GM23338 (cell line): ENCODE data around the gene SPRY1. TPM values are rescaled to one million over a fixed set of nuclear protein-coding genes. Genes with fewer than 3 reads are reported as not detected.

Source experiments
- ATAC-seq: fragments of 200-7000 bp; cut with Tn5 transposase; 3 replicates; pipeline ENCODE4 v1.9.1; 2020
- DNase-seq: peaks from one replicate; pipeline ENCODE4 v3.0.0-alpha.2; 2015; ENCODE audit warnings: low spot score
- H2AFZ ChIP-seq: fragments of 200-600 bp; sonication (generic); 2 replicates; pipeline ENCODE4 v1.8.0; 2016; ENCODE audit warnings: antibody characterized with exemption, mild to moderate bottlenecking, moderate library complexity
- H3F3A ChIP-seq: fragments of 200-600 bp; sonication (generic); replicated peaks from 2 replicates; pipeline ENCODE4 v1.8.0; 2017; ENCODE audit warnings: antibody characterized with exemption, mixed run types, low read depth
- H3K27ac ChIP-seq: fragments of 200-600 bp; sonication (generic); 2 replicates; pipeline ENCODE4 v1.6.1; 2016; ENCODE audit warnings: low read depth
- H3K27me3 ChIP-seq: fragments of 200-600 bp; sonication (generic); 2 replicates; pipeline ENCODE4 v1.8.0; 2016; ENCODE audit warnings: mild to moderate bottlenecking, mixed run types, moderate library complexity; ENCODE audit not compliant: insufficient read depth
- H3K36me3 ChIP-seq: fragments of 200-600 bp; sonication (generic); 2 replicates; pipeline ENCODE4 v1.8.0; 2016; ENCODE audit warnings: mild to moderate bottlenecking; ENCODE audit not compliant: insufficient read depth
- H3K4me1 ChIP-seq: fragments of 200-600 bp; sonication (generic); 2 replicates; pipeline ENCODE4 v1.8.0; 2016; ENCODE audit warnings: mild to moderate bottlenecking, moderate library complexity; ENCODE audit not compliant: insufficient read depth
- H3K4me2 ChIP-seq: fragments of 200-600 bp; sonication (generic); 2 replicates; pipeline ENCODE4 v1.7.1; 2017; ENCODE audit warnings: mixed run types
- H3K4me3 ChIP-seq: fragments of 200-600 bp; sonication (generic); 2 replicates; pipeline ENCODE4 v1.6.1; 2016; ENCODE audit warnings: mixed run types
- H3K79me2 ChIP-seq: fragments of 200-600 bp; sonication (generic); replicated peaks from 2 replicates; pipeline ENCODE4 v1.8.0; 2017; ENCODE audit warnings: mild to moderate bottlenecking; ENCODE audit not compliant: insufficient read depth
- H3K9me2 ChIP-seq: fragments of 200-600 bp; sonication (generic); 2 replicates; pipeline ENCODE4 v1.8.0; 2017; ENCODE audit not compliant: insufficient read depth
- H4K20me1 ChIP-seq: fragments of 200-600 bp; sonication (generic); replicated peaks from 2 replicates; pipeline ENCODE4 v1.8.0; 2017; ENCODE audit warnings: mild to moderate bottlenecking; ENCODE audit not compliant: insufficient read depth
- H3K27ac Mint-ChIP-seq: 2 replicates; pipeline ENCODE4 v1.8.0; 2020; ENCODE audit warnings: inconsistent platforms, mild to moderate bottlenecking, moderate library complexity, mixed read lengths
- H3K27me3 Mint-ChIP-seq: 3 replicates; pipeline ENCODE4 v1.8.0; 2022; ENCODE audit warnings: low read depth, mild to moderate bottlenecking, moderate library complexity, mixed read lengths, inconsistent platforms; ENCODE audit not compliant: insufficient read depth, poor library complexity
- H3K36me3 Mint-ChIP-seq: 3 replicates; pipeline ENCODE4 v1.8.0; 2021; ENCODE audit warnings: low read depth, mild to moderate bottlenecking, inconsistent platforms, moderate library complexity, mixed read lengths
- H3K4me1 Mint-ChIP-seq: 3 replicates; pipeline ENCODE4 v1.8.0; 2020; ENCODE audit warnings: mild to moderate bottlenecking, inconsistent platforms, mixed read lengths
- H3K4me3 Mint-ChIP-seq: 3 replicates; pipeline ENCODE4 v1.8.0; 2021; ENCODE audit warnings: moderate library complexity, mild to moderate bottlenecking, inconsistent platforms, mixed read lengths
- H3K9me3 Mint-ChIP-seq: 3 replicates; pipeline ENCODE4 v1.8.0; 2020; ENCODE audit warnings: moderate library complexity, mild to moderate bottlenecking, inconsistent platforms, mixed read lengths
- EZH2 ChIP-seq: fragments of 200-600 bp; sonication (generic); IDR thresholded peaks from one replicate; pipeline ENCODE4 v1.8.0; 2017; ENCODE audit warnings: antibody characterized with exemption, mild to moderate bottlenecking, low read depth; ENCODE audit not compliant: unreplicated experiment
- EZH2phosphoT487 ChIP-seq: fragments of 200-600 bp; sonication (generic); IDR thresholded peaks from one replicate; pipeline ENCODE4 v1.8.1; 2018; ENCODE audit warnings: antibody characterized with exemption; ENCODE audit not compliant: unreplicated experiment
- JUNB ChIP-seq: IDR thresholded peaks from one replicate; pipeline ENCODE4 v1.6.1; 2016; ENCODE audit warnings: antibody characterized with exemption; ENCODE audit not compliant: unreplicated experiment
- POLR2AphosphoS5 ChIP-seq: IDR thresholded peaks from 2 replicates; pipeline ENCODE4 v1.6.1; 2016; ENCODE audit warnings: antibody characterized with exemption, low read depth
- STAT1 ChIP-seq: IDR thresholded peaks from one replicate; pipeline ENCODE4 v1.6.1; 2016; ENCODE audit warnings: antibody characterized with exemption; ENCODE audit not compliant: unreplicated experiment
- ZNF114 ChIP-seq: fragments of 250-450 bp; sonication (Bioruptor Pico); IDR thresholded peaks from 2 replicates; pipeline ENCODE4 v1.5.0; 2020; ENCODE audit warnings: mild to moderate bottlenecking, moderate library complexity
- polyA plus RNA-seq: library from polyadenylated mRNA; unstranded; fragments of >200 nt; fragmentation: Nextera tagmentation; extraction: Ambion mirVana; gene quantifications from 2 replicates; pipeline ENCODE4 v1.2.1, GENCODE V29; 2016
- total RNA-seq: library from RNA; depleted of rRNA; stranded (reverse); fragments of >200 nt; shearing (Covaris generic); gene quantifications from 2 replicates; pipeline ENCODE4 v1.2.3, GENCODE V29; 2014
- TF ChIP-seq, protein P1 (sequence below): fragments of 250-450 bp; sonication (Bioruptor Pico); IDR thresholded peaks from 2 replicates; pipeline ENCODE4 v1.5.0; 2020; ENCODE audit warnings: mild to moderate bottlenecking, moderate library complexity
- TF ChIP-seq, protein P2 (sequence below): IDR thresholded peaks from one replicate; pipeline ENCODE4 v1.6.1; 2018; ENCODE audit warnings: antibody characterized with exemption; ENCODE audit not compliant: unreplicated experiment

SPRY1 gene
- total and polyA plus RNA-seq, 2 experiments from 2014 or later: 62.8 to 103 TPM

DNA sequence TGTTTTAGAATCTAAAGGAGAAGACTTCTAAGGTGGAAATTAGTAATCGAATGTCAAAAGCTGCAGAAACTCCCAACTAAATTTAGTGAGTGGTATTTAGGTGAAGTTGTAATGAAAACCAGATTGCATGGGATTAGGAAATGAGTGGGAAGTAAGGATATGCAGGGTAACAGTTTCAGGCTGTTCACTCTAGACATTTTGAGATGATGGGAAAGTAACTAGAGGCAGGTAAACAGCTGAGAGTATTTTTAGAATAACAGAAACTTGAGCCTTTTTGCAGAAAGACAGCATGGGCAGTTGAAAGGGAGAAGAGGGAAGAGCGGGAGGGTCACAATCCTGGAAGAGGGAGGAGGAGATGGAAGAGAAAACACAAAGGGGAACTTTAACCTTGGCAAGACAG is 12.7 kb downstream of the SPRY1 start:
- H3K79me2 ChIP-seq: peaks cover 26% of the 10 kb centered on the region
- no peaks in the 10 kb centered on the region for H4K20me1 ChIP-seq
- H3K4me3 ChIP-seq: no peak overlapping the region
- Mint-ChIP-seq H3K27me3 (peaks cover 1% of the 10 kb centered on the region), H3K36me3 (peaks cover under 1% of the 10 kb centered on the region; the same call in 1 of the 3 replicates), H3K4me3 (no peak overlapping the region), H3K4me1 (peaks cover 29% of the 10 kb centered on the region), H3K27ac (no peak overlapping the region), H3K9me3 (no peaks in the 10 kb centered on the region)
- H3K4me1 ChIP-seq: peaks cover 31% of the 10 kb centered on the region
- H3K36me3 ChIP-seq: no peaks in the 10 kb centered on the region
- H3F3A ChIP-seq: no peaks in the 10 kb centered on the region
- H2AFZ ChIP-seq: no peak overlapping the region
- no peak for DNase-seq
- TF ChIP-seq EZH2phosphoT487: no peak
- TF ChIP-seq STAT1: no peak
- TF ChIP-seq, protein P1, sequence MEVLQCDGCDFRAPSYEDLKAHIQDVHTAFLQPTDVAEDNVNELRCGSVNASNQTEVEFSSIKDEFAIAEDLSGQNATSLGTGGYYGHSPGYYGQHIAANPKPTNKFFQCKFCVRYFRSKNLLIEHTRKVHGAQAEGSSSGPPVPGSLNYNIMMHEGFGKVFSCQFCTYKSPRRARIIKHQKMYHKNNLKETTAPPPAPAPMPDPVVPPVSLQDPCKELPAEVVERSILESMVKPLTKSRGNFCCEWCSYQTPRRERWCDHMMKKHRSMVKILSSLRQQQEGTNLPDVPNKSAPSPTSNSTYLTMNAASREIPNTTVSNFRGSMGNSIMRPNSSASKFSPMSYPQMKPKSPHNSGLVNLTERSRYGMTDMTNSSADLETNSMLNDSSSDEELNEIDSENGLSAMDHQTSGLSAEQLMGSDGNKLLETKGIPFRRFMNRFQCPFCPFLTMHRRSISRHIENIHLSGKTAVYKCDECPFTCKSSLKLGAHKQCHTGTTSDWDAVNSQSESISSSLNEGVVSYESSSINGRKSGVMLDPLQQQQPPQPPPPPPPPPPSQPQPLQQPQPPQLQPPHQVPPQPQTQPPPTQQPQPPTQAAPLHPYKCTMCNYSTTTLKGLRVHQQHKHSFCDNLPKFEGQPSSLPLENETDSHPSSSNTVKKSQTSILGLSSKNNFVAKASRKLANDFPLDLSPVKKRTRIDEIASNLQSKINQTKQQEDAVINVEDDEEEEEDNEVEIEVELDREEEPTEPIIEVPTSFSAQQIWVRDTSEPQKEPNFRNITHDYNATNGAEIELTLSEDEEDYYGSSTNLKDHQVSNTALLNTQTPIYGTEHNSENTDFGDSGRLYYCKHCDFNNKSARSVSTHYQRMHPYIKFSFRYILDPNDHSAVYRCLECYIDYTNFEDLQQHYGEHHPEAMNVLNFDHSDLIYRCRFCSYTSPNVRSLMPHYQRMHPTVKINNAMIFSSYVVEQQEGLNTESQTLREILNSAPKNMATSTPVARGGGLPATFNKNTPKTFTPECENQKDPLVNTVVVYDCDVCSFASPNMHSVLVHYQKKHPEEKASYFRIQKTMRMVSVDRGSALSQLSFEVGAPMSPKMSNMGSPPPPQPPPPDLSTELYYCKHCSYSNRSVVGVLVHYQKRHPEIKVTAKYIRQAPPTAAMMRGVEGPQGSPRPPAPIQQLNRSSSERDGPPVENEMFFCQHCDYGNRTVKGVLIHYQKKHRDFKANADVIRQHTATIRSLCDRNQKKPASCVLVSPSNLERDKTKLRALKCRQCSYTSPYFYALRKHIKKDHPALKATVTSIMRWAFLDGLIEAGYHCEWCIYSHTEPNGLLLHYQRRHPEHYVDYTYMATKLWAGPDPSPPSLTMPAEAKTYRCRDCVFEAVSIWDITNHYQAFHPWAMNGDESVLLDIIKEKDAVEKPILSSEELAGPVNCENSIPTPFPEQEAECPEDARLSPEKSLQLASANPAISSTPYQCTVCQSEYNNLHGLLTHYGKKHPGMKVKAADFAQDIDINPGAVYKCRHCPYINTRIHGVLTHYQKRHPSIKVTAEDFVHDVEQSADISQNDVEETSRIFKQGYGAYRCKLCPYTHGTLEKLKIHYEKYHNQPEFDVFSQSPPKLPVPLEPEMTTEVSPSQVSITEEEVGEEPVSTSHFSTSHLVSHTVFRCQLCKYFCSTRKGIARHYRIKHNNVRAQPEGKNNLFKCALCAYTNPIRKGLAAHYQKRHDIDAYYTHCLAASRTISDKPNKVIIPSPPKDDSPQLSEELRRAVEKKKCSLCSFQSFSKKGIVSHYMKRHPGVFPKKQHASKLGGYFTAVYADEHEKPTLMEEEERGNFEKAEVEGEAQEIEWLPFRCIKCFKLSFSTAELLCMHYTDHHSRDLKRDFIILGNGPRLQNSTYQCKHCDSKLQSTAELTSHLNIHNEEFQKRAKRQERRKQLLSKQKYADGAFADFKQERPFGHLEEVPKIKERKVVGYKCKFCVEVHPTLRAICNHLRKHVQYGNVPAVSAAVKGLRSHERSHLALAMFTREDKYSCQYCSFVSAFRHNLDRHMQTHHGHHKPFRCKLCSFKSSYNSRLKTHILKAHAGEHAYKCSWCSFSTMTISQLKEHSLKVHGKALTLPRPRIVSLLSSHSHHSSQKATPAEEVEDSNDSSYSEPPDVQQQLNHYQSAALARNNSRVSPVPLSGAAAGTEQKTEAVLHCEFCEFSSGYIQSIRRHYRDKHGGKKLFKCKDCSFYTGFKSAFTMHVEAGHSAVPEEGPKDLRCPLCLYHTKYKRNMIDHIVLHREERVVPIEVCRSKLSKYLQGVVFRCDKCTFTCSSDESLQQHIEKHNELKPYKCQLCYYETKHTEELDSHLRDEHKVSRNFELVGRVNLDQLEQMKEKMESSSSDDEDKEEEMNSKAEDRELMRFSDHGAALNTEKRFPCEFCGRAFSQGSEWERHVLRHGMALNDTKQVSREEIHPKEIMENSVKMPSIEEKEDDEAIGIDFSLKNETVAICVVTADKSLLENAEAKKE (CRISPR knock-in tag): no peak
- no peak for TF ChIP-seq POLR2AphosphoS5
- no peak for TF ChIP-seq ZNF114 (CRISPR knock-in tag)
- no peak for TF ChIP-seq JUNB
- TF ChIP-seq EZH2: no peak
- TF ChIP-seq, protein P2, sequence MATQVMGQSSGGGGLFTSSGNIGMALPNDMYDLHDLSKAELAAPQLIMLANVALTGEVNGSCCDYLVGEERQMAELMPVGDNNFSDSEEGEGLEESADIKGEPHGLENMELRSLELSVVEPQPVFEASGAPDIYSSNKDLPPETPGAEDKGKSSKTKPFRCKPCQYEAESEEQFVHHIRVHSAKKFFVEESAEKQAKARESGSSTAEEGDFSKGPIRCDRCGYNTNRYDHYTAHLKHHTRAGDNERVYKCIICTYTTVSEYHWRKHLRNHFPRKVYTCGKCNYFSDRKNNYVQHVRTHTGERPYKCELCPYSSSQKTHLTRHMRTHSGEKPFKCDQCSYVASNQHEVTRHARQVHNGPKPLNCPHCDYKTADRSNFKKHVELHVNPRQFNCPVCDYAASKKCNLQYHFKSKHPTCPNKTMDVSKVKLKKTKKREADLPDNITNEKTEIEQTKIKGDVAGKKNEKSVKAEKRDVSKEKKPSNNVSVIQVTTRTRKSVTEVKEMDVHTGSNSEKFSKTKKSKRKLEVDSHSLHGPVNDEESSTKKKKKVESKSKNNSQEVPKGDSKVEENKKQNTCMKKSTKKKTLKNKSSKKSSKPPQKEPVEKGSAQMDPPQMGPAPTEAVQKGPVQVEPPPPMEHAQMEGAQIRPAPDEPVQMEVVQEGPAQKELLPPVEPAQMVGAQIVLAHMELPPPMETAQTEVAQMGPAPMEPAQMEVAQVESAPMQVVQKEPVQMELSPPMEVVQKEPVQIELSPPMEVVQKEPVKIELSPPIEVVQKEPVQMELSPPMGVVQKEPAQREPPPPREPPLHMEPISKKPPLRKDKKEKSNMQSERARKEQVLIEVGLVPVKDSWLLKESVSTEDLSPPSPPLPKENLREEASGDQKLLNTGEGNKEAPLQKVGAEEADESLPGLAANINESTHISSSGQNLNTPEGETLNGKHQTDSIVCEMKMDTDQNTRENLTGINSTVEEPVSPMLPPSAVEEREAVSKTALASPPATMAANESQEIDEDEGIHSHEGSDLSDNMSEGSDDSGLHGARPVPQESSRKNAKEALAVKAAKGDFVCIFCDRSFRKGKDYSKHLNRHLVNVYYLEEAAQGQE: no peak
- H3K27me3 ChIP-seq: no peaks in the 10 kb centered on the region
- H3K9me2 ChIP-seq: no peaks in the 10 kb centered on the region
- ATAC-seq: no peak
- no peak overlapping the region for H3K4me2 ChIP-seq
- no peak overlapping the region; the same call in 1 of the 2 replicates for H3K27ac ChIP-seq
